A673 (cell line): ENCODE data around the gene CXCR5. TPM values are rescaled to one million over a fixed set of nuclear protein-coding genes. Genes with fewer than 3 reads are reported as not detected.

Experiments
- BruUV-seq: library from RNA; stranded (reverse); fragments of 400-500 nt; replicated peaks from 2 replicates; lab custom pipeline; 2021; lab: Mats Ljungman, UMichigan
- CTCF ChIA-PET: fragments of 300-600 bp; sonication (Branson Sonifier 250); formaldehyde crosslinking; loops from one replicate; lab custom pipeline; 2022; ENCODE audit warnings: antibody characterized with exemption; lab: Charles Lee
- POLR2A ChIA-PET: fragments of 300-600 bp; sonication (Branson Sonifier 250); formaldehyde crosslinking; loops from one replicate; lab custom pipeline; 2022; ENCODE audit warnings: antibody characterized with exemption; ENCODE audit not compliant: low non-redundant PET; lab: Charles Lee
- DNase-seq: peaks from one replicate; pipeline ENCODE4 v3.0.0-alpha.2; 2015; ENCODE audit warnings: low spot score
- H3K27ac ChIP-seq: fragments of 200-600 bp; sonication (generic); 2 replicates; pipeline ENCODE4 v1.5.1; 2016; ENCODE audit warnings: mixed run types, low read depth, mild to moderate bottlenecking, mixed read lengths, antibody characterized with exemption, low read length; ENCODE audit not compliant: poor library complexity, severe bottlenecking
- H3K27me3 ChIP-seq: fragments of 200-600 bp; sonication (generic); replicated peaks from 2 replicates; pipeline ENCODE4 v1.6.1; 2017; ENCODE audit warnings: mixed run types, low read depth, mild to moderate bottlenecking, mixed read lengths, antibody characterized with exemption, low read length; ENCODE audit not compliant: insufficient read depth, poor library complexity
- H3K36me3 ChIP-seq: fragments of 200-600 bp; sonication (generic); 2 replicates; pipeline ENCODE4 v1.6.1; 2016; ENCODE audit warnings: mixed run types, mild to moderate bottlenecking, mixed read lengths, antibody characterized with exemption, low read length; ENCODE audit not compliant: insufficient read depth, poor library complexity, severe bottlenecking
- H3K4me1 ChIP-seq: fragments of 200-600 bp; sonication (generic); 2 replicates; pipeline ENCODE4 v1.6.1; 2017; ENCODE audit warnings: mixed run types, mild to moderate bottlenecking, mixed read lengths, antibody characterized with exemption, low read length; ENCODE audit not compliant: insufficient read depth, poor library complexity, severe bottlenecking
- H3K4me3 ChIP-seq: fragments of 200-600 bp; sonication (generic); 2 replicates; pipeline ENCODE4 v1.5.1; 2016; ENCODE audit warnings: low read depth, mixed run types, mild to moderate bottlenecking, mixed read lengths, low read length; ENCODE audit not compliant: poor library complexity, severe bottlenecking
- H3K9me3 ChIP-seq: fragments of 200-600 bp; sonication (generic); 2 replicates; pipeline ENCODE4 v1.6.1; 2016; ENCODE audit warnings: mixed run types, low read depth, mild to moderate bottlenecking, mixed read lengths, antibody characterized with exemption, low read length; ENCODE audit not compliant: poor library complexity, severe bottlenecking
- CTCF ChIP-seq: fragments of 300-800, 200-600 bp; sonication (generic); conservative IDR thresholded peaks from 2 replicates; pipeline ENCODE4 v1.5.1; 2017; ENCODE audit warnings: low read depth, mild to moderate bottlenecking, antibody characterized with exemption, low read length, moderate library complexity, mixed read lengths
- EZH2 ChIP-seq: fragments of 200-600 bp; sonication (generic); IDR thresholded peaks from 2 replicates; pipeline ENCODE4 v1.6.1; 2017; ENCODE audit warnings: borderline replicate concordance, low read depth, mild to moderate bottlenecking, mixed read lengths, antibody characterized with exemption, low read length; ENCODE audit not compliant: poor library complexity, severe bottlenecking
- intact Hi-C: fragments of 100-400 bp; cut with micrococcal nuclease; formaldehyde crosslinking; loops from one replicate; pipeline ENCODE4 v1.10.0; 2022; ENCODE audit not compliant: unreplicated experiment
- total RNA-seq: library from RNA; stranded (reverse); gene quantifications from 2 replicates; pipeline ENCODE4 v1.2.3, GENCODE V29; 2021

CXCR5 gene
- total RNA-seq, 1 experiment from 2014 or later = not detected

- ChIA-PET POLR2A (no interaction called here), CTCF (interaction anchor here (0.6 kb wide), 1 partner anchor 151 kb away, joined by 5 read pairs; no protein-coding TSS in a partner anchor)
- no peaks in the 10 kb centered on the region for H3K4me1 ChIP-seq
- no peak overlapping the region for H3K4me3 ChIP-seq
- no peaks in the 10 kb centered on the region for H3K9me3 ChIP-seq
- DNase-seq = no peak
- BruUV-seq = no TSS peak
- no peak overlapping the region for H3K27ac ChIP-seq
- H3K27me3 ChIP-seq = no peaks in the 10 kb centered on the region
- intact Hi-C loops = no loop called here
- TF ChIP-seq EZH2 (no peak), CTCF (no peak)
- no peaks in the 10 kb centered on the region for H3K36me3 ChIP-seq
These were observed 2.3 kb downstream of the CXCR5 start for GRCh38 chr11:118885831-118886565.

- CTCF ChIA-PET = no interaction called here
- BruUV-seq = no TSS peak
These were observed 3.0 kb downstream of the CXCR5 start for GRCh38 chr11:118886681-118887111.

GRCh38 chr11:118887206-118887605 lies 3.5 kb downstream of the CXCR5 start:
- Histone ChIP-seq H3K9me3 (no peaks in the 10 kb centered on the region), H3K4me3 (no peak overlapping the region), H3K4me1 (no peaks in the 10 kb centered on the region), H3K36me3 (no peaks in the 10 kb centered on the region), H3K27me3 (no peaks in the 10 kb centered on the region), H3K27ac (no peak overlapping the region)
- DNase-seq = no peak
- TF ChIP-seq CTCF (no peak), EZH2 (no peak)
- no TSS peak for BruUV-seq
- CTCF ChIA-PET = no interaction called here
- POLR2A ChIA-PET = no interaction called here
- intact Hi-C loops = no loop called here

More at GRCh38 chr11:118886681-118887111, 3.0 kb downstream of the CXCR5 start:
- H3K4me1 ChIP-seq = no peaks in the 10 kb centered on the region
- no peaks in the 10 kb centered on the region for H3K9me3 ChIP-seq
- TF ChIP-seq EZH2 (no peak), CTCF (no peak)
- no peak overlapping the region for H3K4me3 ChIP-seq
- intact Hi-C loops = no loop called here
- H3K27ac ChIP-seq = no peak overlapping the region
- POLR2A ChIA-PET = no interaction called here
- no peaks in the 10 kb centered on the region for H3K36me3 ChIP-seq
- DNase-seq = no peak
- H3K27me3 ChIP-seq = no peaks in the 10 kb centered on the region
